SK-N-SH treated with all-trans-retinoic acid at 6 μM for 48 hours (cell line): ENCODE results near the gene RAB3IL1.

Experiments
- ARNTL ChIP-seq: fragments of 450-650 bp; formaldehyde crosslinking; IDR thresholded peaks from 2 replicates; pipeline ENCODE4 v1.5.0; 2020; ENCODE audit warnings: low read depth, mild to moderate bottlenecking, moderate library complexity, borderline replicate concordance
- ESRRG ChIP-seq: fragments of 250-450 bp; sonication (Bioruptor Pico); IDR thresholded peaks from 2 replicates; pipeline ENCODE4 v1.6.1; 2021; ENCODE audit warnings: mild to moderate bottlenecking
- GLIS3 ChIP-seq: fragments of 250-450 bp; sonication (Bioruptor Pico); IDR thresholded peaks from 2 replicates; pipeline ENCODE4 v1.5.0; 2020; ENCODE audit warnings: mild to moderate bottlenecking, moderate library complexity
- OSR1 ChIP-seq: fragments of 250-450 bp; sonication (Bioruptor Pico); IDR thresholded peaks from 2 replicates; pipeline ENCODE4 v1.8.0; 2022; ENCODE audit warnings: moderate library complexity, mild to moderate bottlenecking, inconsistent platforms
- RARB ChIP-seq: fragments of 250-450 bp; sonication (Bioruptor Pico); IDR thresholded peaks from 2 replicates; pipeline ENCODE4 v1.8.0; 2021; ENCODE audit warnings: mild to moderate bottlenecking, moderate library complexity
- SNAI2 ChIP-seq: fragments of 250-450 bp; sonication (Bioruptor Pico); IDR thresholded peaks from 2 replicates; pipeline ENCODE4 v1.5.0; 2020; ENCODE audit warnings: mild to moderate bottlenecking, moderate library complexity
- ZC3H10 ChIP-seq: fragments of 250-450 bp; sonication (Bioruptor Pico); IDR thresholded peaks from 2 replicates; pipeline ENCODE4 v1.5.1; 2021; ENCODE audit warnings: mild to moderate bottlenecking, moderate library complexity
- ZFP3 ChIP-seq: fragments of 250-450 bp; sonication (Bioruptor Pico); IDR thresholded peaks from 2 replicates; pipeline ENCODE4 v1.5.0; 2020; ENCODE audit warnings: mild to moderate bottlenecking, moderate library complexity
- ZFP30 ChIP-seq: fragments of 450-650 bp; formaldehyde crosslinking; IDR thresholded peaks from 2 replicates; pipeline ENCODE4 v1.5.0; 2022; ENCODE audit warnings: mild to moderate bottlenecking, moderate library complexity
- ZNF70 ChIP-seq: fragments of 450-650 bp; formaldehyde crosslinking; IDR thresholded peaks from 2 replicates; pipeline ENCODE4 v1.5.0; 2020; ENCODE audit warnings: mild to moderate bottlenecking, moderate library complexity
- TF ChIP-seq, protein P1 (sequence below): fragments of 250-450 bp; sonication (Bioruptor Pico); IDR thresholded peaks from 2 replicates; pipeline ENCODE4 v1.8.0; 2020; ENCODE audit warnings: mild to moderate bottlenecking, moderate library complexity, borderline replicate concordance
- TF ChIP-seq, protein P2 (sequence below): fragments of 250-450 bp; sonication (Bioruptor Pico); IDR thresholded peaks from 2 replicates; pipeline ENCODE4 v1.5.1; 2020; ENCODE audit warnings: low read depth, mild to moderate bottlenecking, moderate library complexity

DNA sequence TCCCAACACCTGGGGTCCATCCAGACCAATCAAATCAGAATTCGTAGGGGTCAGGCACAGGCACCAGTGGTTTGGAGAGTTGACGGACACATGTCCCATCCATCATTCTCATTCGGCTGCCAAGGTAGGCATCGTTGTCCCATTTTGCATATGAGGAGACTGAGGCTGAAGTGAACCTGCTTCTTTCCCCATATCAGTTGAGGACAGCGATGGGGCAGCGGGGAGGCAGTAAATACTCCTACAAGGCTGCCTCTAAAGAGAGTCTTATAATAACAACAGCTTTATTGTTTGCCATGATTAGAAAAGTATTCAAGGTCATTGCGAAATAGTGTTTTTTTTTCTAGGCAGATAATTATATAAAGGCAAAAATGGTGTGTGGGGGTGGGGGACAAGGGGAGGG lies 31.1 kb upstream of the RAB3IL1 start:
- TF ChIP-seq ZFP3 = no peak
- no peak for TF ChIP-seq ARNTL (CRISPR knock-in tag)
- TF ChIP-seq, protein P1, sequence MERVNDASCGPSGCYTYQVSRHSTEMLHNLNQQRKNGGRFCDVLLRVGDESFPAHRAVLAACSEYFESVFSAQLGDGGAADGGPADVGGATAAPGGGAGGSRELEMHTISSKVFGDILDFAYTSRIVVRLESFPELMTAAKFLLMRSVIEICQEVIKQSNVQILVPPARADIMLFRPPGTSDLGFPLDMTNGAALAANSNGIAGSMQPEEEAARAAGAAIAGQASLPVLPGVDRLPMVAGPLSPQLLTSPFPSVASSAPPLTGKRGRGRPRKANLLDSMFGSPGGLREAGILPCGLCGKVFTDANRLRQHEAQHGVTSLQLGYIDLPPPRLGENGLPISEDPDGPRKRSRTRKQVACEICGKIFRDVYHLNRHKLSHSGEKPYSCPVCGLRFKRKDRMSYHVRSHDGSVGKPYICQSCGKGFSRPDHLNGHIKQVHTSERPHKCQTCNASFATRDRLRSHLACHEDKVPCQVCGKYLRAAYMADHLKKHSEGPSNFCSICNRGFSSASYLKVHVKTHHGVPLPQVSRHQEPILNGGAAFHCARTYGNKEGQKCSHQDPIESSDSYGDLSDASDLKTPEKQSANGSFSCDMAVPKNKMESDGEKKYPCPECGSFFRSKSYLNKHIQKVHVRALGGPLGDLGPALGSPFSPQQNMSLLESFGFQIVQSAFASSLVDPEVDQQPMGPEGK (CRISPR knock-in tag) = no peak
- TF ChIP-seq SNAI2 (CRISPR knock-in tag) = no peak
- no peak for TF ChIP-seq OSR1
- TF ChIP-seq ZNF70 (CRISPR knock-in tag) = no peak
- no peak for TF ChIP-seq ZFP30 (CRISPR knock-in tag)
- TF ChIP-seq GLIS3 = no peak
- TF ChIP-seq ESRRG (CRISPR knock-in tag) = no peak
- no peak for TF ChIP-seq ZC3H10 (CRISPR knock-in tag)
- TF ChIP-seq, protein P2, sequence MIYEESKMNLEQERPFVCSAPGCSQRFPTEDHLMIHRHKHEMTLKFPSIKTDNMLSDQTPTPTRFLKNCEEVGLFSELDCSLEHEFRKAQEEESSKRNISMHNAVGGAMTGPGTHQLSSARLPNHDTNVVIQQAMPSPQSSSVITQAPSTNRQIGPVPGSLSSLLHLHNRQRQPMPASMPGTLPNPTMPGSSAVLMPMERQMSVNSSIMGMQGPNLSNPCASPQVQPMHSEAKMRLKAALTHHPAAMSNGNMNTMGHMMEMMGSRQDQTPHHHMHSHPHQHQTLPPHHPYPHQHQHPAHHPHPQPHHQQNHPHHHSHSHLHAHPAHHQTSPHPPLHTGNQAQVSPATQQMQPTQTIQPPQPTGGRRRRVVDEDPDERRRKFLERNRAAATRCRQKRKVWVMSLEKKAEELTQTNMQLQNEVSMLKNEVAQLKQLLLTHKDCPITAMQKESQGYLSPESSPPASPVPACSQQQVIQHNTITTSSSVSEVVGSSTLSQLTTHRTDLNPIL (CRISPR knock-in tag) = no peak
- TF ChIP-seq RARB (CRISPR knock-in tag) = no peak
